Pancreas (tissue), 10 donors: ENCODE measurements around the gene PLPP4. TPM values are rescaled to one million over a fixed set of nuclear protein-coding genes. Genes with fewer than 3 reads are reported as not detected.

ENCODE experiments used
- ATAC-seq, 4 donors: fragments of 200-7000 bp; cut with Tn5 transposase; one replicate each; pipeline versions ENCODE4 v1.8.0 to v1.9.1; 2020; ENCODE audit warnings: mild to moderate bottlenecking in 4 of 4, moderate library complexity in 4 of 4
- DNase-seq, 6 donors: peaks; one replicate each; pipeline ENCODE4 v3.0.0-alpha.2; 2020
- FAIRE-seq: peaks from 2 replicates; lab custom pipeline; 2012; peaks lifted over from hg19 to GRCh38; lab: Jason Lieb, UNC
- H3K27ac ChIP-seq, 4 donors: fragments of 200-600 bp; sonication (generic); 1 replicate in 3 of 4; 2 replicates in 1 of 4; pipeline versions ENCODE4 v1.5.0 to v1.8.0; 2020
- H3K27me3 ChIP-seq, 4 donors: fragments of 200-600 bp; one replicate each; pipeline ENCODE4 v1.8.0; 2021
- H3K36me3 ChIP-seq, 3 donors: fragments of 200-600 bp; sonication (generic) in 1 of 3; one replicate each; pipeline versions ENCODE4 v1.5.0 to v1.8.0; 2020 to 2021
- H3K4me1 ChIP-seq, 3 donors: fragments of 200-600 bp; one replicate each; pipeline ENCODE4 v1.8.0; 2021
- H3K4me3 ChIP-seq, 4 donors: fragments of 200-600 bp; sonication (generic) in 2 of 4; one replicate each; pipeline versions ENCODE4 v1.5.0 to v1.8.0; 2020 to 2021
- H3K9me3 ChIP-seq, 4 donors: fragments of 200-600 bp; one replicate each; pipeline ENCODE4 v1.8.0; 2021
- WGBS, 2 donors: extraction: QIAGEN DNeasy Blood & Tissue Kit; methylation state at CpG; one replicate each; pipeline ENCODE4 v1.1.7; 2013; 5-methylcytosine and 5-hydroxymethylcytosine counted together
- intact Hi-C, 3 donors: fragments of 100-400 bp; cut with DNase I; formaldehyde crosslinking; loops; one replicate each; pipeline versions ENCODE4 v1.11.1 to v1.14.2; 2022
- polyA plus RNA-seq, 2 donors: library from polyadenylated mRNA; stranded (reverse); fragments of 200-250 nt; gene quantifications; one replicate each; pipeline ENCODE4 v1.2.3, GENCODE V29; 2013
- total RNA-seq, 6 donors: library from RNA; stranded (reverse); fragmentation: NEBNext Ultra II Directional in 4 of 6; extraction: Animal tissue kit (Norgen Biotek cat#: 25700) in 4 of 6; gene quantifications; one replicate each; pipeline versions ENCODE4 v1.2.1 to v1.2.4, GENCODE V29; 2021 to 2023
- TF ChIP-seq, protein P1 (sequence below), 4 donors: fragments of 200-600 bp; sonication (generic) in 3 of 4; IDR thresholded peaks; one replicate each; pipeline versions ENCODE4 v1.5.0 to v1.8.0; 2021; ENCODE audit warnings: antibody characterized with exemption in 4 of 4
- donor health status: healthy with polysubstance abuse.
- donor health status: DM: no; HTN: no; CAD: no; lungs with moderate emphysema.
- donor health status: DM: no; HTN: no; CAD: no.
- donor health status: control.
- donor health status: control.
- donor health status: Bipolar disorder and iron deficiency.
- donor health status: DM: yes; HTN: yes; CAD: no.
- donor health status: DM: no; HTN: no; CAD: no.
- donor health status: DM: no; HTN: no; CAD: no.
- donor health status: DM: yes; HTN: yes; CAD: no.

The PLPP4 gene
- total and polyA plus RNA-seq, 8 donors: 0.07 to 1.7 (median 0.08) TPM; not detected in 5

GRCh38 chr10:120586471-120586872 lies 129.4 kb downstream of the PLPP4 start:
- no peak overlapping the region for H3K4me3 ChIP-seq
- H3K36me3 ChIP-seq: no peaks in the 10 kb centered on the region
- no peaks in the 10 kb centered on the region for H3K9me3 ChIP-seq
- DNase-seq (no peak), FAIRE-seq (no peak), ATAC-seq (peak in 3 of 4 donors; percentile 56 to 71 (median 63))
- no peaks in the 10 kb centered on the region for H3K4me1 ChIP-seq
- TF ChIP-seq, protein P1, sequence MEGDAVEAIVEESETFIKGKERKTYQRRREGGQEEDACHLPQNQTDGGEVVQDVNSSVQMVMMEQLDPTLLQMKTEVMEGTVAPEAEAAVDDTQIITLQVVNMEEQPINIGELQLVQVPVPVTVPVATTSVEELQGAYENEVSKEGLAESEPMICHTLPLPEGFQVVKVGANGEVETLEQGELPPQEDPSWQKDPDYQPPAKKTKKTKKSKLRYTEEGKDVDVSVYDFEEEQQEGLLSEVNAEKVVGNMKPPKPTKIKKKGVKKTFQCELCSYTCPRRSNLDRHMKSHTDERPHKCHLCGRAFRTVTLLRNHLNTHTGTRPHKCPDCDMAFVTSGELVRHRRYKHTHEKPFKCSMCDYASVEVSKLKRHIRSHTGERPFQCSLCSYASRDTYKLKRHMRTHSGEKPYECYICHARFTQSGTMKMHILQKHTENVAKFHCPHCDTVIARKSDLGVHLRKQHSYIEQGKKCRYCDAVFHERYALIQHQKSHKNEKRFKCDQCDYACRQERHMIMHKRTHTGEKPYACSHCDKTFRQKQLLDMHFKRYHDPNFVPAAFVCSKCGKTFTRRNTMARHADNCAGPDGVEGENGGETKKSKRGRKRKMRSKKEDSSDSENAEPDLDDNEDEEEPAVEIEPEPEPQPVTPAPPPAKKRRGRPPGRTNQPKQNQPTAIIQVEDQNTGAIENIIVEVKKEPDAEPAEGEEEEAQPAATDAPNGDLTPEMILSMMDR (IDR thresholded peaks at IDR 0.05): no peak
- intact Hi-C loops: no loop called here
- H3K27ac ChIP-seq: no peak overlapping the region
- 39 to 46% methylated on average over 3 of the region's 3 CpGs for WGBS, 2 donors
- H3K27me3 ChIP-seq: no peaks in the 10 kb centered on the region

DNA sequence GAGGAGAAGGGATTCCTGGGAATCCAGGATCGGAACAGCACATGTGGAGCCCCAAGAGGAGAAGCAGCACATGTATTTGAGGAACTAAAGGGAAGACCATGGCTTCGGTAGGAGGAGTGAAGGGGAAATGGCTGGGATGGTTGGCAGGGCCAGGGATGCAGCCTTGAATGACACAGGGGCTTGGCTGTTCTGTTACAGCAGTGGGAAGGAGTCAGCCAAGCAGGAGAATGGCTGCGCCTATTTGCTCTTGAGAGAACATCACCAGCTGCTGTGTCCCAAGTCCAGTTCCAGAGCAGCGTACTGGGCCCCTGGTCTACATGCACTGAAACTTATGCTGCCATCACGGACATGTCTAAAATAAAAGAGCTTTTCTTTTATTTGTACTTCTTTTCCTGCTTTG lies 130.0 kb downstream of the PLPP4 start:
- WGBS, 2 donors: 63 to 69% methylated on average over 5 of the region's 5 CpGs
- H3K27ac ChIP-seq: no peak overlapping the region

DNA sequence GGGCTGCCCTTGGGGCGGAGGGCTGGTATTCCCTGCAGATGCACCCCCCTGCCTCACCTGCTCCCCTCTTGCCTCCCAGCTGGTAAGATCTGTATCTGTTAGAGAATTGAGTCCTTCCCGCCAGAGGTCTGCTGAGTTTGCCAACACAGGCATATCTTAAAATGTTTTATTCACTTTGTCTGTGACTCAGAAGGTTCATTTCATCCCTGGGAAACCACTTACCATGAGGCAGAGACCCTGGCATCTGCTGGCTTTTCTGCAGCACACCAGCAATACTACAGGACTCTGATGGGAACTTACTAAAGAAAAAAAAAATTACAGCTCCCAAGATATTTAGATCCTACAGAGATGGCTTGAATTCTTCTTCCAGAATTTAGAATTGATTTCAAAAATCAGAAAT lies 131.3 kb downstream of the PLPP4 start:
- TF ChIP-seq, protein P1 (IDR thresholded peaks at IDR 0.05): no peak
- Histone ChIP-seq H3K4me1 (no peaks in the 10 kb centered on the region), H3K4me3 (no peak overlapping the region), H3K27ac (no peak overlapping the region), H3K36me3 (no peaks in the 10 kb centered on the region), H3K9me3 (no peaks in the 10 kb centered on the region), H3K27me3 (no peaks in the 10 kb centered on the region)
- 69 to 87% methylated on average over 2 of the region's 2 CpGs for WGBS, 2 donors
- ATAC-seq (no peak), DNase-seq (no peak), FAIRE-seq (no peak)
- intact Hi-C loops: no loop called here

More for the DNA sequence above, 130.0 kb downstream of the PLPP4 start:
- Histone ChIP-seq H3K4me1 (no peaks in the 10 kb centered on the region), H3K27me3 (no peaks in the 10 kb centered on the region), H3K36me3 (no peaks in the 10 kb centered on the region), H3K4me3 (no peak overlapping the region), H3K9me3 (no peaks in the 10 kb centered on the region)
- no peak for ATAC-seq
- intact Hi-C loops: no loop called here
- no peak for DNase-seq
- TF ChIP-seq, protein P1 (IDR thresholded peaks at IDR 0.05): no peak
- FAIRE-seq: no peak

DNA sequence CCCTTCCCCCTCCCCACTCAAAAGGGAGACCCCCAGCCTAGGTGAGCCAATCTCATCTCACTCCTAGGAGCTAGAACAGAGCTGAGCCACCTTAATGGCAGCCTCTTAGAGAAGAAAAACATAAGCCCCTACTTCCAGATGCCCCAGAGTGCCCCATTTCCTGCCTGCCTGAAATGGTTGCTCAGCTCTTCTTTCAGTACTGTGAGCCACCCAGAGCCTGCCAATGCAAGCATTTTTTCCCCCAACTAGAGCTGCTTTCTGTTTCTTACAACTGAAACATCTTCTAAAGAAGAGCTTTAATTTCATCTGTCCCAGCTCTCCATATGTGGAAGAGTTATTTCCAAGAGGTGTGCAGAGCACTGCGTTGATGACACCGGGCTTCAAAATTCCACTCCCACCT lies 136.7 kb downstream of the PLPP4 start:
- intact Hi-C loops: no loop called here
- ATAC-seq (no peak), FAIRE-seq (no peak), DNase-seq (no peak)
- no peaks in the 10 kb centered on the region for H3K27me3 ChIP-seq
- 84 to 94% methylated on average over 2 of the region's 2 CpGs for WGBS, 2 donors
- H3K36me3 ChIP-seq: no peaks in the 10 kb centered on the region
- TF ChIP-seq, protein P1 (IDR thresholded peaks at IDR 0.05): no peak
- no peaks in the 10 kb centered on the region for H3K4me1 ChIP-seq
- no peak overlapping the region for H3K27ac ChIP-seq
- no peak overlapping the region for H3K4me3 ChIP-seq
- no peaks in the 10 kb centered on the region for H3K9me3 ChIP-seq

- Histone ChIP-seq H3K9me3 (no peaks in the 10 kb centered on the region), H3K27ac (no peak overlapping the region), H3K4me1 (no peaks in the 10 kb centered on the region), H3K36me3 (no peaks in the 10 kb centered on the region), H3K27me3 (no peaks in the 10 kb centered on the region), H3K4me3 (no peak overlapping the region)
- 60 to 70% methylated on average over 3 of the region's 3 CpGs for WGBS, 2 donors
- intact Hi-C loops: no loop called here
- TF ChIP-seq, protein P1 (IDR thresholded peaks at IDR 0.05): no peak
- FAIRE-seq (no peak), ATAC-seq (no peak), DNase-seq (no peak)
Observed at GRCh38 chr10:120597902-120598301, 140.9 kb downstream of the PLPP4 start.
